GM23338 (cell line): ENCODE results near the gene MIER2.

ENCODE experiments used
- EZH2 ChIP-seq: fragments of 200-600 bp; sonication (generic); IDR thresholded peaks from one replicate; pipeline ENCODE4 v1.8.0; 2017; ENCODE audit warnings: antibody characterized with exemption, mild to moderate bottlenecking, low read depth; ENCODE audit not compliant: unreplicated experiment
- EZH2phosphoT487 ChIP-seq: fragments of 200-600 bp; sonication (generic); IDR thresholded peaks from one replicate; pipeline ENCODE4 v1.8.1; 2018; ENCODE audit warnings: antibody characterized with exemption; ENCODE audit not compliant: unreplicated experiment
- JUNB ChIP-seq: IDR thresholded peaks from one replicate; pipeline ENCODE4 v1.6.1; 2016; ENCODE audit warnings: antibody characterized with exemption; ENCODE audit not compliant: unreplicated experiment
- POLR2AphosphoS5 ChIP-seq: IDR thresholded peaks from 2 replicates; pipeline ENCODE4 v1.6.1; 2016; ENCODE audit warnings: antibody characterized with exemption, low read depth
- ZNF114 ChIP-seq: fragments of 250-450 bp; sonication (Bioruptor Pico); IDR thresholded peaks from 2 replicates; pipeline ENCODE4 v1.5.0; 2020; ENCODE audit warnings: mild to moderate bottlenecking, moderate library complexity
- TF ChIP-seq, protein P1 (sequence below), 2 experiments: fragments of 200-600 bp in 1 of 2; sonication (generic) in 1 of 2; conservative IDR thresholded peaks; 2 replicates each; pipeline versions ENCODE4 v1.5.1 to v1.6.1; 2016 to 2017; ENCODE audit warnings: antibody characterized with exemption in 2 of 2, low read depth in 2 of 2, mild to moderate bottlenecking in 2 of 2, moderate library complexity in 1 of 2
- TF ChIP-seq, protein P2 (sequence below): IDR thresholded peaks from one replicate; pipeline ENCODE4 v1.6.1; 2018; ENCODE audit warnings: antibody characterized with exemption; ENCODE audit not compliant: unreplicated experiment

DNA sequence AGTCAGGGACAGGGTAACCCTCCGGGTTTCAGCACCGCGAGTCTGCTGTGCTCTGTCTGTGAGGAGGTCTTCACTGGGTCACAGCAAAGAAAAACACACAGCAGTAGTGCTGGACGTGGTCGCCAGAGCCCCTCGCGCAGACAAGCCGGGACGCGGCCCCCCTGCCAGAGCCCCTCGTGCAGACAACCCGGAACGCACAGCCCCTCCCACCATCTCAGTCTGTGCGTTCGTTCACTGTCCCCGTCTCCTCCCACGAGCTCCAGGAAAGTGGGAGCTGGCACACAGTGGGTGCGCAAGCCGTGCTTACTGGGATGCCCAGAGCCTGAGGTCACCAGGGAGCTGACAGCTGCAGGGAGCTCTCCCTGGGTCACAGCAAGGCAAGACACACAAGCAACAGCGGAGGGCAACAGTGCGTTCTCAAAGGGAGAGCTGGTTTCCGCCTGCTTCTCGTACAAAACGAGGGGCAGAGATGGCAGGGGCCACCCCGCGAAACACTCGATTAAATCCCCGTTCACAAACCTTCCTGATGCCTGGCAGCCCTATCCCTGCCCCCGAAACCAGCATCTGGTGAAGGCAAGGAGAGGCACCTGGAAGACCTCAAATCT, 50.2 kb downstream of the MIER2 start:
- TF ChIP-seq EZH2phosphoT487 (no peak), JUNB (no peak), POLR2AphosphoS5 (no peak), EZH2 (no peak), ZNF114 (CRISPR knock-in tag) (no peak)
- TF ChIP-seq, protein P1, sequence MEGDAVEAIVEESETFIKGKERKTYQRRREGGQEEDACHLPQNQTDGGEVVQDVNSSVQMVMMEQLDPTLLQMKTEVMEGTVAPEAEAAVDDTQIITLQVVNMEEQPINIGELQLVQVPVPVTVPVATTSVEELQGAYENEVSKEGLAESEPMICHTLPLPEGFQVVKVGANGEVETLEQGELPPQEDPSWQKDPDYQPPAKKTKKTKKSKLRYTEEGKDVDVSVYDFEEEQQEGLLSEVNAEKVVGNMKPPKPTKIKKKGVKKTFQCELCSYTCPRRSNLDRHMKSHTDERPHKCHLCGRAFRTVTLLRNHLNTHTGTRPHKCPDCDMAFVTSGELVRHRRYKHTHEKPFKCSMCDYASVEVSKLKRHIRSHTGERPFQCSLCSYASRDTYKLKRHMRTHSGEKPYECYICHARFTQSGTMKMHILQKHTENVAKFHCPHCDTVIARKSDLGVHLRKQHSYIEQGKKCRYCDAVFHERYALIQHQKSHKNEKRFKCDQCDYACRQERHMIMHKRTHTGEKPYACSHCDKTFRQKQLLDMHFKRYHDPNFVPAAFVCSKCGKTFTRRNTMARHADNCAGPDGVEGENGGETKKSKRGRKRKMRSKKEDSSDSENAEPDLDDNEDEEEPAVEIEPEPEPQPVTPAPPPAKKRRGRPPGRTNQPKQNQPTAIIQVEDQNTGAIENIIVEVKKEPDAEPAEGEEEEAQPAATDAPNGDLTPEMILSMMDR (conservative IDR thresholded peaks at IDR 0.05; ENCODE audit: low read depth in 2 of 2), result no peak
- TF ChIP-seq, protein P2, sequence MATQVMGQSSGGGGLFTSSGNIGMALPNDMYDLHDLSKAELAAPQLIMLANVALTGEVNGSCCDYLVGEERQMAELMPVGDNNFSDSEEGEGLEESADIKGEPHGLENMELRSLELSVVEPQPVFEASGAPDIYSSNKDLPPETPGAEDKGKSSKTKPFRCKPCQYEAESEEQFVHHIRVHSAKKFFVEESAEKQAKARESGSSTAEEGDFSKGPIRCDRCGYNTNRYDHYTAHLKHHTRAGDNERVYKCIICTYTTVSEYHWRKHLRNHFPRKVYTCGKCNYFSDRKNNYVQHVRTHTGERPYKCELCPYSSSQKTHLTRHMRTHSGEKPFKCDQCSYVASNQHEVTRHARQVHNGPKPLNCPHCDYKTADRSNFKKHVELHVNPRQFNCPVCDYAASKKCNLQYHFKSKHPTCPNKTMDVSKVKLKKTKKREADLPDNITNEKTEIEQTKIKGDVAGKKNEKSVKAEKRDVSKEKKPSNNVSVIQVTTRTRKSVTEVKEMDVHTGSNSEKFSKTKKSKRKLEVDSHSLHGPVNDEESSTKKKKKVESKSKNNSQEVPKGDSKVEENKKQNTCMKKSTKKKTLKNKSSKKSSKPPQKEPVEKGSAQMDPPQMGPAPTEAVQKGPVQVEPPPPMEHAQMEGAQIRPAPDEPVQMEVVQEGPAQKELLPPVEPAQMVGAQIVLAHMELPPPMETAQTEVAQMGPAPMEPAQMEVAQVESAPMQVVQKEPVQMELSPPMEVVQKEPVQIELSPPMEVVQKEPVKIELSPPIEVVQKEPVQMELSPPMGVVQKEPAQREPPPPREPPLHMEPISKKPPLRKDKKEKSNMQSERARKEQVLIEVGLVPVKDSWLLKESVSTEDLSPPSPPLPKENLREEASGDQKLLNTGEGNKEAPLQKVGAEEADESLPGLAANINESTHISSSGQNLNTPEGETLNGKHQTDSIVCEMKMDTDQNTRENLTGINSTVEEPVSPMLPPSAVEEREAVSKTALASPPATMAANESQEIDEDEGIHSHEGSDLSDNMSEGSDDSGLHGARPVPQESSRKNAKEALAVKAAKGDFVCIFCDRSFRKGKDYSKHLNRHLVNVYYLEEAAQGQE, result no peak
